GM12865 (cell line): ENCODE measurements around the gene MED9.
"Not testable (repeated sequence)": the region's sequence is repeated elsewhere in the genome, so short reads cannot be mapped to it uniquely, and the experiment has no call there.

ENCODE experiments used
- DNase-seq: peaks from one replicate; pipeline ENCODE4 v3.0.0; 2010; ENCODE audit warnings: low read depth
- H3K4me3 ChIP-seq: 2 replicates; pipeline ENCODE4 v1.5.1; 2011; ENCODE audit warnings: mild to moderate bottlenecking, low read depth, low read length, control low read depth
- TF ChIP-seq, protein P1 (sequence below): IDR thresholded peaks from 2 replicates; pipeline ENCODE4 v1.5.1; 2011; ENCODE audit warnings: low read length, control low read depth, low read depth, inconsistent platforms; ENCODE audit not compliant: insufficient read depth; ENCODE audit errors: missing control alignments

The MED9 gene

DNA sequence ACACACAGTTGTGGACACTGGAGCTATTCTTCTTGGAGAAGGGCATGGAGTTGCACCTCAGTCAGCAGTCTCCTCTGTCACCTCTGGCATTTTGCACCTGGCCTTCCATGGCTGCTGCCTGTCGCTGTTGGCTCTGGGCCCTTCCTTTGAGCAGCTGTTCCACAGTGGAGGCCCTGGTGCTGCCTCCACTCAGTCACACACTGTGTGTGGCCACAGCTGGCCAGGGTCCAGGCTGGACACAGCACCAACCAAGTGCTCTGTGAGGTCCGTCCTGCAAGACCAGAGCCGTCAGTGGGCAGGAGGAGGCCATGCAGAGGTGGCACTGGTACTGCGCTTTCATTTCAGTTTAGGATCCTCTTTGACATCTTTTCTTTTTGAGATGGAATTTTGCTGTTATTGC lies 21.6 kb upstream of the MED9 start:
- H3K4me3 ChIP-seq, result no peak overlapping the region
- no peak for DNase-seq
- TF ChIP-seq, protein P1, sequence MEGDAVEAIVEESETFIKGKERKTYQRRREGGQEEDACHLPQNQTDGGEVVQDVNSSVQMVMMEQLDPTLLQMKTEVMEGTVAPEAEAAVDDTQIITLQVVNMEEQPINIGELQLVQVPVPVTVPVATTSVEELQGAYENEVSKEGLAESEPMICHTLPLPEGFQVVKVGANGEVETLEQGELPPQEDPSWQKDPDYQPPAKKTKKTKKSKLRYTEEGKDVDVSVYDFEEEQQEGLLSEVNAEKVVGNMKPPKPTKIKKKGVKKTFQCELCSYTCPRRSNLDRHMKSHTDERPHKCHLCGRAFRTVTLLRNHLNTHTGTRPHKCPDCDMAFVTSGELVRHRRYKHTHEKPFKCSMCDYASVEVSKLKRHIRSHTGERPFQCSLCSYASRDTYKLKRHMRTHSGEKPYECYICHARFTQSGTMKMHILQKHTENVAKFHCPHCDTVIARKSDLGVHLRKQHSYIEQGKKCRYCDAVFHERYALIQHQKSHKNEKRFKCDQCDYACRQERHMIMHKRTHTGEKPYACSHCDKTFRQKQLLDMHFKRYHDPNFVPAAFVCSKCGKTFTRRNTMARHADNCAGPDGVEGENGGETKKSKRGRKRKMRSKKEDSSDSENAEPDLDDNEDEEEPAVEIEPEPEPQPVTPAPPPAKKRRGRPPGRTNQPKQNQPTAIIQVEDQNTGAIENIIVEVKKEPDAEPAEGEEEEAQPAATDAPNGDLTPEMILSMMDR, result no peak

DNA sequence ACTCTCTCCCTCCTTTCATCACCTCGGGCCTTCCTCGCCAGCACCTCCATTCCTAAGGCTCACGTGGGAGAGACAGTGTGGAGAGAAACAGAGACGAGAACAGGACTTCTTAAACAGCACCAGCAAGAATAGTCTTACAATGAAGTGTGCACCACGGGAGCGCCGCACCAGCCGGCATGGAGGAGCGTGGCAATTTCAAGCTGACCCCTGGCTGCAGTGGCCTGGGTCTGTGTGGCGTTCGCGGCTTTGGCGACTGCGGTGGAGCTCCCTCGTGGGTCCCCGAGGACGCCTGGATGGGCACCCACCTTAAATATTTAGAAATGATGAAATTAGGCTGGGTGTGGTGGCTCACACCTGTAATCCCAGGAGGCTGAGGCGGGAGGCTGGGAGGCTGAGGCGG lies 20.5 kb upstream of the MED9 start:
- TF ChIP-seq, protein P1, result no peak
- DNase-seq, result no peak
- H3K4me3 ChIP-seq, result no peak overlapping the region

DNA sequence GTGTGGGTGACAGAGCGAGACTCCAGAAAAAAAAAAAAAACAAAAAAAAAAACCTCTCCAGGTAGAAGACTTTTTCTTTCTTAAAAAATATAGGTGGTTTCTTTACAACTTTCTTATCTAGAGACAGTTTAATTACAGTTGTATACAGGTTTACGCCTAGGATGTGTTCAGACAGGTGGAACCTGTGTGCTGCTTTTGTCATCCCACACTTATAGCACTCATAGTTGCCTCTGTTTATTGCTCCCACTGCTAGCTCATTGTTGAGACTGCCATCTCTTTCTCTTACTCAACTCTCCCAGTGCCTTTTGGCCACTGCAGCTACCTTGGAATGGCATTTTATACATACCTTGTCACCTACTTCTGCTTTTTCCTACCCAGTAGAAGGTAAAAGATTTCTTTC lies 19.1 kb upstream of the MED9 start:
- no peak overlapping the region for H3K4me3 ChIP-seq
- DNase-seq, result no peak
- TF ChIP-seq, protein P1, result no peak

DNA sequence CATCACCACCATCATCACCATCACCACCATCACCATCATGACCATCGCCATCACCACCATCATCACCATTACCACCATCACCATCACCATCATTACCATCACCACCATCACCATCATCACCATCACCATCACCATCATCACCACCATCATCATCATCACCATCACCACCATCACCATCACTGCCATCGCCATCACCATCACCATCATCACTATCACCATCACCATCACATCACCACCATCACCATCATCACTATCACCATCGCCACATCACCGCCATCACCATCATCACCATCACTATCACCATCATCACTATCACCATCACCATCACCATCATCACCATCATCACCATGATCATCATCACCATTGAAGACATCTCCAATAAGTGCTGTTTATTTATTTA lies 16.8 kb upstream of the MED9 start:
- DNase-seq, result no peak
- no peak overlapping the region for H3K4me3 ChIP-seq
- TF ChIP-seq, protein P1, result no peak

DNA sequence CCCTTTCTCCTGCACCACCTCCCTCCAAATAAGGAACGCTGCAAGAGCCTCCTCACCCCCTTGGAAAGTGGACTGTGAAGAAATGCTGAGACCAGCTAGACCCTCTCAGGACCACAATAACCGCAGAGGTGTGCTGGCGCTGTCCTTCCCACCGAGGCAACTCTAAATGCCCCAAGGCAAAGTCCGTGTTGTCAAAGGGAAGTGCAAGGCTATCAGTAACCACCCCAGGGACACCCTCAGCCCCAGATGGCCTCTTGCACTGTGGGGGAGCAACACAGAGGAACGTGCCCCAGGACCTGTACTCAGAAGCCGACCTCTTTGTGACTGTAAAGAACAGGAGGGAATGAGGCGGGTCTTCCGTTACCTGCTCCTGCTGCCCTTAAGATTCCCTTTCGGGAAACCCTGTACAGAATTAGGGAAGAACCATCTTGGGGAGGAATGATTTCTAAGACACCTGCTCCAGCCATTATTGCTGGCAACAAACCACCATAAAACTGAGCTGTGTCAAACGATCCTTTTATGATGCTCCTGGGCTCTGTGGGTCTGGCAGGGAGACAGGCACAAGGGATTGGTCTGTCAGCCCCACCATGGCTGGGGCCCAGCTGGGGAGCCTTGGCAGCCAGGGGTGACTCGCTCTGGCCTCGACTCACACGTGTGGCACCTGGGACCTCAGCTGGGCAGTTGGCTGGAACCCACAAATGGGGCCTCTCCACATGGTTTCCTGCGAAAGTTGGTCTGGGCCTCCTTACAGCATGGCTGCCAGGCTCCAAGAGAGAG lies 14.6 kb upstream of the MED9 start:
- TF ChIP-seq, protein P1, result no peak
- no peak overlapping the region for H3K4me3 ChIP-seq
- no peak for DNase-seq

GRCh38 chr17:17463821-17464220 lies 13.0 kb upstream of the MED9 start:
- H3K4me3 ChIP-seq, result no peak overlapping the region
- TF ChIP-seq, protein P1, result no peak
- DNase-seq, result no peak

DNA sequence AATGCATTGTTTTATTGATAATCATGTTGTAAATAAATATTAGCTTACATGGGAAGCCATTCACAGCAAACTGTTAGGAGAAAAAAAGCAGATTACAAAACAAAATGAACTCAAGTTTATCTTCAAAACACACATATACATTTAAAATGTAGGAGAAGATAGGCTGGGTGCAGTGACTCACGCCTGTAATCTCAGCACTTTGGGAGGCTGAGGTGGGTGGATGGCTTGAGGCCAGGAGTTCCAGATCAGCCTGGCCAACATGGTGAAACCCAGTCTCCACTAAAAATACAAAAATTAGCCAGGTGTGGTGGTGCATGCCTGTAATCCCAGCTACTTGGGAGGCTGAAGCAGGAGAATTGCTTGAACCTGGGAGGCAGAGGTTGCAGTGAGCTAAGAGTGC lies 10.9 kb upstream of the MED9 start:
- not testable (repeated sequence) for DNase-seq, H3K4me3 ChIP-seq
